Measurements from ENCODE around the gene APOBR. TPM values are rescaled to one million over a fixed set of nuclear protein-coding genes. Genes with fewer than 3 reads are reported as not detected.
"Not testable (repeated sequence)": the region's sequence is repeated elsewhere in the genome, so short reads cannot be mapped to it uniquely, and the experiment has no call there.

APOBR gene
- total RNA-seq, 1 donor from 2014 or later = not detected

- no peak for FAIRE-seq
- no peak for TF ChIP-seq CTCF (IDR thresholded peaks at IDR 0.05; ENCODE audit: insufficient read depth, low read length, severe bottlenecking)
- Histone ChIP-seq H3K36me3 (ENCODE audit: control insufficient read depth, insufficient read depth, low read length) (no peaks in the 10 kb centered on the region), H3K27me3 (ENCODE audit: control insufficient read depth, insufficient read depth, low read length) (no peaks in the 10 kb centered on the region), H3K4me3 (ENCODE audit: low read depth, low read length) (no peak overlapping the region)
- DNase-seq (ENCODE audit: low read depth) = no peak
Observed at GRCh38 chr16:28522792-28523191, 28.3 kb downstream of the APOBR start.

- Histone ChIP-seq H3K36me3 (ENCODE audit: control insufficient read depth, insufficient read depth, low read length) (no peaks in the 10 kb centered on the region), H3K27me3 (ENCODE audit: control insufficient read depth, insufficient read depth, low read length) (no peaks in the 10 kb centered on the region), H3K4me3 (ENCODE audit: low read depth, low read length) (no peak overlapping the region)
- no peak for DNase-seq (ENCODE audit: low read depth)
- TF ChIP-seq CTCF (IDR thresholded peaks at IDR 0.05; ENCODE audit: insufficient read depth, low read length, severe bottlenecking) = no peak
- FAIRE-seq = no peak
Observed at GRCh38 chr16:28524681-28525171, 30.3 kb downstream of the APOBR start.

GRCh38 chr16:28526201-28527099 is 32.0 kb downstream of the APOBR start:
- no peaks in the 10 kb centered on the region for H3K27me3 ChIP-seq (ENCODE audit: control insufficient read depth, insufficient read depth, low read length)
- no peak for FAIRE-seq
- H3K4me3 ChIP-seq (ENCODE audit: low read depth, low read length) = no peak overlapping the region
- no peaks in the 10 kb centered on the region for H3K36me3 ChIP-seq (ENCODE audit: control insufficient read depth, insufficient read depth, low read length)
- no peak for TF ChIP-seq CTCF (IDR thresholded peaks at IDR 0.05; ENCODE audit: insufficient read depth, low read length, severe bottlenecking)
- no peak for DNase-seq (ENCODE audit: low read depth)

- not testable (repeated sequence) for DNase-seq (ENCODE audit: low read depth); H3K36me3 ChIP-seq (ENCODE audit: control insufficient read depth, insufficient read depth, low read length); H3K4me3 ChIP-seq (ENCODE audit: low read depth, low read length); FAIRE-seq; H3K27me3 ChIP-seq (ENCODE audit: control insufficient read depth, insufficient read depth, low read length)
Observed at GRCh38 chr16:28527100-28527785, 32.8 kb downstream of the APOBR start.

- no peaks in the 10 kb centered on the region for H3K27me3 ChIP-seq (ENCODE audit: control insufficient read depth, insufficient read depth, low read length)
- DNase-seq (ENCODE audit: low read depth) (no peak), FAIRE-seq (no peak)
- no peaks in the 10 kb centered on the region for H3K36me3 ChIP-seq (ENCODE audit: control insufficient read depth, insufficient read depth, low read length)
- no peak for TF ChIP-seq CTCF (IDR thresholded peaks at IDR 0.05; ENCODE audit: insufficient read depth, low read length, severe bottlenecking)
- H3K4me3 ChIP-seq (ENCODE audit: low read depth, low read length) = no peak overlapping the region
Observed at GRCh38 chr16:28527985-28528384, 33.5 kb downstream of the APOBR start.

- DNase-seq (ENCODE audit: low read depth) = no peak
- no peak overlapping the region for H3K4me3 ChIP-seq (ENCODE audit: low read depth, low read length)
- no peak for FAIRE-seq
Observed at GRCh38 chr16:28528463-28528867, 34.0 kb downstream of the APOBR start.

More at GRCh38 chr16:28528463-28528867, 34.0 kb downstream of the APOBR start:
- Histone ChIP-seq H3K36me3 (ENCODE audit: control insufficient read depth, insufficient read depth, low read length) (no peaks in the 10 kb centered on the region), H3K27me3 (ENCODE audit: control insufficient read depth, insufficient read depth, low read length) (no peaks in the 10 kb centered on the region)
- TF ChIP-seq CTCF (IDR thresholded peaks at IDR 0.05; ENCODE audit: insufficient read depth, low read length, severe bottlenecking) = no peak
